ENCODE measurements around the gene DISP1.

DISP1 gene, protein sequence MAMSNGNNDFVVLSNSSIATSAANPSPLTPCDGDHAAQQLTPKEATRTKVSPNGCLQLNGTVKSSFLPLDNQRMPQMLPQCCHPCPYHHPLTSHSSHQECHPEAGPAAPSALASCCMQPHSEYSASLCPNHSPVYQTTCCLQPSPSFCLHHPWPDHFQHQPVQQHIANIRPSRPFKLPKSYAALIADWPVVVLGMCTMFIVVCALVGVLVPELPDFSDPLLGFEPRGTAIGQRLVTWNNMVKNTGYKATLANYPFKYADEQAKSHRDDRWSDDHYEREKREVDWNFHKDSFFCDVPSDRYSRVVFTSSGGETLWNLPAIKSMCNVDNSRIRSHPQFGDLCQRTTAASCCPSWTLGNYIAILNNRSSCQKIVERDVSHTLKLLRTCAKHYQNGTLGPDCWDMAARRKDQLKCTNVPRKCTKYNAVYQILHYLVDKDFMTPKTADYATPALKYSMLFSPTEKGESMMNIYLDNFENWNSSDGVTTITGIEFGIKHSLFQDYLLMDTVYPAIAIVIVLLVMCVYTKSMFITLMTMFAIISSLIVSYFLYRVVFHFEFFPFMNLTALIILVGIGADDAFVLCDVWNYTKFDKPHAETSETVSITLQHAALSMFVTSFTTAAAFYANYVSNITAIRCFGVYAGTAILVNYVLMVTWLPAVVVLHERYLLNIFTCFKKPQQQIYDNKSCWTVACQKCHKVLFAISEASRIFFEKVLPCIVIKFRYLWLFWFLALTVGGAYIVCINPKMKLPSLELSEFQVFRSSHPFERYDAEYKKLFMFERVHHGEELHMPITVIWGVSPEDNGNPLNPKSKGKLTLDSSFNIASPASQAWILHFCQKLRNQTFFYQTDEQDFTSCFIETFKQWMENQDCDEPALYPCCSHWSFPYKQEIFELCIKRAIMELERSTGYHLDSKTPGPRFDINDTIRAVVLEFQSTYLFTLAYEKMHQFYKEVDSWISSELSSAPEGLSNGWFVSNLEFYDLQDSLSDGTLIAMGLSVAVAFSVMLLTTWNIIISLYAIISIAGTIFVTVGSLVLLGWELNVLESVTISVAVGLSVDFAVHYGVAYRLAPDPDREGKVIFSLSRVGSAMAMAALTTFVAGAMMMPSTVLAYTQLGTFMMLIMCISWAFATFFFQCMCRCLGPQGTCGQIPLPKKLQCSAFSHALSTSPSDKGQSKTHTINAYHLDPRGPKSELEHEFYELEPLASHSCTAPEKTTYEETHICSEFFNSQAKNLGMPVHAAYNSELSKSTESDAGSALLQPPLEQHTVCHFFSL (N-terminal part only)

DNA sequence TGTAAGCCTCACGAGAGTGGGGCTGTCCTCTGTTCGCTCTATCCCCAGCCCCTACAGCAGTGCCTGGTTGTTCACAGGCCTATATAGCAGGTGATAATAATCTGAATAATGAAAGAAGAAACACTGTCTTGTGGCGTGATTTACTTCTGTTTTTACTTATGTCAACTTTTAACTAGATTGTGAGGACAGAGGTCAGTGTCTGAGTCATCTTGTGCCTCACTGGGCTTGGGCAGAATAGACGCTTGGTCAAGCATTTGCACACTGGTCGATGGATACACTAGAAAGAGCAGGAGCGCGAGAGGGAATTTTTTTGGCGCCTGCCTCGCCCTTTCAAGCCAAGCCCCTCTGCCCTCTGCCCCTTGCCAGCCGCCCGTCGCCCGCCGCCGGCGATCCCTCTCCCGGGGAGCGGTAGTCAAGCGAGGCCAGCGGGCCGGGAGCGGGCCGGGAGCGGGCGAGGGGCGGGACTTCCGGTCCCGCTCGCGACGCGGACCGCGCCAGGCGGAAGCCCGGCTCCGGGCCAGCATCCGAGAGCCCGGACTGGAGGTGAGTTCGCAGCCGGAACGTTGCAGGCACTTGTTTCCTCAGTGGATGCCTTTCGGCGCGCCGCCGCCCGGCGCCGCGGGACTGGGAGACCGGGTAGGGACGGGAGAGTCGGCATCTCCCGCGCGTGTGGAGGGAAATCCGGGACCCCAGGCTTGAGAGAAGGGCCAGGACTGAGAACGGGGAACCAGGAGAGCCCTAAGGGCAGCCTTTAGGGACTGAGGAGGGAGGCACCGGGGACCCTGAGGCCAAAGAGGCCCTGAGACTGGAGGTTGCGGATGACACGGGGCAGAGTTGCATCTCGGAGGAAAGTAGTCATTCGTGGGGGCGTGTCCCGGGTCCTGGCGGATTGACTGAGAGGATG, at the start of gene DISP1:
Gene DISP1 (plus strand): TSS at position 504 of the 904 bp plus-strand sequence. CDS start 127,785 bp downstream, outside the sequence.
- TF ChIP-seq, protein P1, sequence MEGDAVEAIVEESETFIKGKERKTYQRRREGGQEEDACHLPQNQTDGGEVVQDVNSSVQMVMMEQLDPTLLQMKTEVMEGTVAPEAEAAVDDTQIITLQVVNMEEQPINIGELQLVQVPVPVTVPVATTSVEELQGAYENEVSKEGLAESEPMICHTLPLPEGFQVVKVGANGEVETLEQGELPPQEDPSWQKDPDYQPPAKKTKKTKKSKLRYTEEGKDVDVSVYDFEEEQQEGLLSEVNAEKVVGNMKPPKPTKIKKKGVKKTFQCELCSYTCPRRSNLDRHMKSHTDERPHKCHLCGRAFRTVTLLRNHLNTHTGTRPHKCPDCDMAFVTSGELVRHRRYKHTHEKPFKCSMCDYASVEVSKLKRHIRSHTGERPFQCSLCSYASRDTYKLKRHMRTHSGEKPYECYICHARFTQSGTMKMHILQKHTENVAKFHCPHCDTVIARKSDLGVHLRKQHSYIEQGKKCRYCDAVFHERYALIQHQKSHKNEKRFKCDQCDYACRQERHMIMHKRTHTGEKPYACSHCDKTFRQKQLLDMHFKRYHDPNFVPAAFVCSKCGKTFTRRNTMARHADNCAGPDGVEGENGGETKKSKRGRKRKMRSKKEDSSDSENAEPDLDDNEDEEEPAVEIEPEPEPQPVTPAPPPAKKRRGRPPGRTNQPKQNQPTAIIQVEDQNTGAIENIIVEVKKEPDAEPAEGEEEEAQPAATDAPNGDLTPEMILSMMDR (IDR thresholded peaks at IDR 0.05; ENCODE audit: borderline replicate concordance, insufficient read depth, low read depth, low read length) = no peak
- H3K4me3 ChIP-seq (ENCODE audit: low read depth, low read length) = peak within 1 kb of the TSS; percentile 79

DNA sequence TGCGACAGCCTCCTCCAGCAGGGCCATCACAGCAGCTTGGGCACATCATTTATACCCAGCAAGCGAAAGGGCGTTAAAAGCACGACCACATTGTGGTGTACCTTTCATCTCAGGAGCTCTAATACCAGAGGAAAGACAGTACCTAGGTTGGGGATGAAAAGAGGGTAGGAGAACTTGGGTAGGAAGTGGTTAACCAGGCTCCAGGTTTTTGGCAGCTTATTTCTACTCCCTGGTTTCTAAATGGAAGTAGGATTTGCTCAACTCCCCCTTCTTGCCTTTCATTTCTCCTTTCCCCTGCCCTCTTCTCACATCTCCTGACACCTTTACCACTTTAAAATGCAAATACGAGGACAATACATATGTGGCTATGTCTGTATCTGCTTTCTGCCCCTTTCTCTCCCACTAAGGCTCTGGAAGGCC, 47.7 kb upstream of the DISP1 start:
- TF ChIP-seq, protein P1 (IDR thresholded peaks at IDR 0.05; ENCODE audit: borderline replicate concordance, insufficient read depth, low read depth, low read length) = no peak
- H3K4me3 ChIP-seq (ENCODE audit: low read depth, low read length) = no peak overlapping the region

DNA sequence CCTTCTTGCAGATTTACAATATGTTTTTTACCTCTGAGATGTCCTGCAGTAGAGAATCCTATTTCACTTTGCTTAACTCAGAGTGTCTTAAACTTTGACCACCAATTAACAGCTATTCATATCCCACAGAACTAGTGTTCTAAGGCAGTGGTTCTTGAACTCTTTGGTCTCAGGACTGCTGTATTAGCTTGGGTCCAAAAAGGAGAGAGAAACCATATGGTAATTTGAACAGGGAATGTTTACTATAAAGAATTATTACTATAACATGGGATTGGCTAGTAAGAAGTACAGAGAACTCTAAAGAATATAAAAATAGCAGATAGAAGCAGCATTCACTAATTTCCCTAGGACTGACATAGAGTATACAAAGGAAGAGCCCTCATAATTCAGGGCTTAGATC, 46.2 kb upstream of the DISP1 start:
- TF ChIP-seq, protein P1 (IDR thresholded peaks at IDR 0.05; ENCODE audit: borderline replicate concordance, insufficient read depth, low read depth, low read length) = no peak

DNA sequence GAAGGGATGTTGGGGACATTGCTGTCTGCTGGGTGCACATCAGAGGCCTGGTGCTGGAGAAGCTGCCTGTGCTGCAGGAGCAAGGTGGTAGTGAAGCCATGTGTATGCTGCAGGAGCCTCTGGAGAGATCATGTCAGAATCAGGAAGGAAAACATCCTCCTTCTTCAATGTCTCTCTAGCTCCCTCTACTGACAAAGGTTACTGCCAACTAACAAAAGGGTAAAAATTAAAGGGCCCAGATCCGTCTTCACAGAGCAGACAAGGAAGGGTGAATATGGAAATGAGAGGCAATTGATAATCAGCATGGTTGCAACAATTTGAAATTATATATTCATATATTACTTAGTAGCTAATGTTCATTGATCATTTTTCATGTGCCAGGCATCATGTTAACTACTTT, 45.7 kb upstream of the DISP1 start:
- TF ChIP-seq, protein P1 (IDR thresholded peaks at IDR 0.05; ENCODE audit: borderline replicate concordance, insufficient read depth, low read depth, low read length) = 0 out of 2 replicates have a peak, but pooled peaks have one; percentile 8
- no peak overlapping the region for H3K4me3 ChIP-seq (ENCODE audit: low read depth, low read length)

More for the DNA sequence above, 46.2 kb upstream of the DISP1 start:
- H3K4me3 ChIP-seq (ENCODE audit: low read depth, low read length) = no peak overlapping the region

DNA sequence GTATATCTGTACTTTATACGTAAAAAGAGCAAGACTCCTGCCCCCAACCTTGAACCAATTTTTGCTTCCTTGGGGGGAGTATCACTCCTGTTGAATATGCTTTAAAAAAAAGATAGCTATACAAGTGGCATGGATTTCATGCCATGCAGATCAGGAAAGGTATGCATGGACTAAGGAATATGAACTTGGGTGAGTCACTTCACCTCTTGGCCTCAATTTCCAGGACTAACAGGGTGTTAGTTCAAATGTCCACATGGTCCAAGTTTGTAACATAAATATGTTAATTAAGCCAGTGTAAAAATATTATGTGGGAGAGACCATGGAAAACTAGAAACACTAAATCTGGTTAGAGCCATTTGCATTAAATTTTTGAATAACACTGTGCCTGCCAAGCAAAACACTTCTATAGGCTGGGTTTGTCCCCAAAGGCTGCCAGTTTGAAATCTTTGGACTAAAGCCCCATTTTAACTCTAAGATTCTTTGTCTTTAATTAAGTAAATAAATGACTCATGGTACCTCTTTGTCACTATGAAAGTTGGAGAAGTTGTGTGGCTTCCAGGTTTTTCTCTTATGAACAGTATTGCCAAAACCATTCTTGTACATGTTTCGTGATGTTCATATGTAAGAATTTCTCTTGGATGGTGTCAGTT, 44.7 kb upstream of the DISP1 start:
- TF ChIP-seq, protein P1 (IDR thresholded peaks at IDR 0.05; ENCODE audit: borderline replicate concordance, insufficient read depth, low read depth, low read length) = no peak
- no peak overlapping the region for H3K4me3 ChIP-seq (ENCODE audit: low read depth, low read length)

Measured in GM12875 (cell line).